Loucy (cell line): ENCODE measurements around the gene NRXN3.

ENCODE experiments used
- H2AFZ ChIP-seq: fragments of 200-600 bp; sonication (generic); 2 replicates; pipeline ENCODE4 v1.6.0; 2016; ENCODE audit warnings: antibody characterized with exemption, mild to moderate bottlenecking, low read length, moderate library complexity
- H3F3A ChIP-seq: fragments of 200-600 bp; 2 replicates; pipeline ENCODE4 v1.6.0; 2016; ENCODE audit warnings: antibody characterized with exemption, low read depth, mild to moderate bottlenecking
- H3K27me3 ChIP-seq: fragments of 200-600 bp; sonication (generic); 2 replicates; pipeline ENCODE4 v1.6.1; 2014; ENCODE audit warnings: low read length, mild to moderate bottlenecking; ENCODE audit not compliant: insufficient read depth, poor library complexity, severe bottlenecking
- H3K36me3 ChIP-seq: fragments of 200-600 bp; sonication (generic); 2 replicates; pipeline ENCODE4 v1.6.1; 2016; ENCODE audit warnings: low read length; ENCODE audit not compliant: insufficient read depth
- H3K4me1 ChIP-seq: fragments of 200-600 bp; sonication (generic); 2 replicates; pipeline ENCODE4 v1.5.1; 2014; ENCODE audit warnings: low read length, mild to moderate bottlenecking; ENCODE audit not compliant: insufficient read depth, poor library complexity, severe bottlenecking
- H3K4me2 ChIP-seq: fragments of 200-600 bp; sonication (generic); 2 replicates; pipeline ENCODE4 v1.6.0; 2014; ENCODE audit warnings: antibody characterized with exemption, low read length, low read depth, mild to moderate bottlenecking; ENCODE audit not compliant: poor library complexity, severe bottlenecking
- H3K4me3 ChIP-seq: fragments of 200-600 bp; sonication (generic); 2 replicates; pipeline ENCODE4 v1.5.1; 2014; ENCODE audit warnings: low read length, mild to moderate bottlenecking, mixed read lengths; ENCODE audit not compliant: poor library complexity, severe bottlenecking
- H3K79me2 ChIP-seq: fragments of 200-600 bp; sonication (generic); 2 replicates; pipeline ENCODE4 v1.6.1; 2014; ENCODE audit warnings: low read length; ENCODE audit not compliant: insufficient read depth
- H3K9ac ChIP-seq: fragments of 200-600 bp; sonication (generic); 2 replicates; pipeline ENCODE4 v1.6.0; 2014; ENCODE audit warnings: mild to moderate bottlenecking, low read depth, low read length, moderate library complexity; ENCODE audit not compliant: poor library complexity, severe bottlenecking
- H3K9me2 ChIP-seq: fragments of 200-600 bp; sonication (generic); replicated peaks from 2 replicates; pipeline ENCODE4 v1.6.1; 2016; ENCODE audit warnings: low read depth, low read length, mixed read lengths
- H3K9me3 ChIP-seq: fragments of 200-600 bp; sonication (generic); 2 replicates; pipeline ENCODE4 v1.6.1; 2014; ENCODE audit warnings: mild to moderate bottlenecking, antibody characterized with exemption, low read length, low read depth; ENCODE audit not compliant: insufficient read depth
- H4K20me1 ChIP-seq: fragments of 200-600 bp; sonication (generic); 2 replicates; pipeline ENCODE4 v1.6.0; 2014; ENCODE audit warnings: antibody characterized with exemption, low read length, mild to moderate bottlenecking; ENCODE audit not compliant: insufficient read depth, poor library complexity, severe bottlenecking
- EZH2phosphoT487 ChIP-seq: fragments of 200-600 bp; IDR thresholded peaks from 2 replicates; pipeline ENCODE4 v1.6.1; 2018; ENCODE audit warnings: antibody characterized with exemption, mild to moderate bottlenecking, moderate library complexity, borderline replicate concordance
- TF ChIP-seq, protein P1 (sequence below): fragments of 200-600 bp; sonication (generic); conservative IDR thresholded peaks from 2 replicates; pipeline ENCODE4 v1.5.1; 2014; ENCODE audit warnings: mild to moderate bottlenecking, antibody characterized with exemption, low read length

NRXN3 gene

DNA sequence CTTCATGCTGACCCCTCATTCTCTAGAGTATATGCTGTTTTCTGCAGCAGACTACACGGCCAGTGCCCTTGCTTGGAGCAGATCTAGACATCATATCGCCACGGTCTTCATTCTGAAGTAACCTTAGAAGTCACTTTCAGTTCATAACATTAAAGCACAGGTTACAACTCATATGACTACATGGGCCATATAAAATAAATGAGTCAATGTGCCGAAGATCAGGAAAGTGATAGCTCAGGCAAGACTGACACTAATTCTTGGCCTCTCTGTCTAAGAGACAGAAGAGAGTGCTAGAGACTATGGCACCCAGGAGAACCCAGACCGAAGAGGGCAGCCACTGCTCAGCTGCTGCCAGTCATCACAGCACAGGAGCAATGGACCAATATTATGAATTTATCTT is 1431.4 kb downstream of the NRXN3 start:
- H3K27me3 ChIP-seq: no peaks in the 10 kb centered on the region
- no peaks in the 10 kb centered on the region for H3F3A ChIP-seq
- H3K9me3 ChIP-seq: no peaks in the 10 kb centered on the region
- TF ChIP-seq EZH2phosphoT487: no peak
- TF ChIP-seq, protein P1, sequence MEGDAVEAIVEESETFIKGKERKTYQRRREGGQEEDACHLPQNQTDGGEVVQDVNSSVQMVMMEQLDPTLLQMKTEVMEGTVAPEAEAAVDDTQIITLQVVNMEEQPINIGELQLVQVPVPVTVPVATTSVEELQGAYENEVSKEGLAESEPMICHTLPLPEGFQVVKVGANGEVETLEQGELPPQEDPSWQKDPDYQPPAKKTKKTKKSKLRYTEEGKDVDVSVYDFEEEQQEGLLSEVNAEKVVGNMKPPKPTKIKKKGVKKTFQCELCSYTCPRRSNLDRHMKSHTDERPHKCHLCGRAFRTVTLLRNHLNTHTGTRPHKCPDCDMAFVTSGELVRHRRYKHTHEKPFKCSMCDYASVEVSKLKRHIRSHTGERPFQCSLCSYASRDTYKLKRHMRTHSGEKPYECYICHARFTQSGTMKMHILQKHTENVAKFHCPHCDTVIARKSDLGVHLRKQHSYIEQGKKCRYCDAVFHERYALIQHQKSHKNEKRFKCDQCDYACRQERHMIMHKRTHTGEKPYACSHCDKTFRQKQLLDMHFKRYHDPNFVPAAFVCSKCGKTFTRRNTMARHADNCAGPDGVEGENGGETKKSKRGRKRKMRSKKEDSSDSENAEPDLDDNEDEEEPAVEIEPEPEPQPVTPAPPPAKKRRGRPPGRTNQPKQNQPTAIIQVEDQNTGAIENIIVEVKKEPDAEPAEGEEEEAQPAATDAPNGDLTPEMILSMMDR: no peak
- no peak overlapping the region for H3K4me2 ChIP-seq
- H3K9ac ChIP-seq: no peak overlapping the region
- no peaks in the 10 kb centered on the region for H3K79me2 ChIP-seq
- H4K20me1 ChIP-seq: no peaks in the 10 kb centered on the region
- no peaks in the 10 kb centered on the region for H3K4me1 ChIP-seq
- no peak overlapping the region for H3K4me3 ChIP-seq
- no peaks in the 10 kb centered on the region for H3K36me3 ChIP-seq
- H2AFZ ChIP-seq: no peak overlapping the region
- no peaks in the 10 kb centered on the region for H3K9me2 ChIP-seq

DNA sequence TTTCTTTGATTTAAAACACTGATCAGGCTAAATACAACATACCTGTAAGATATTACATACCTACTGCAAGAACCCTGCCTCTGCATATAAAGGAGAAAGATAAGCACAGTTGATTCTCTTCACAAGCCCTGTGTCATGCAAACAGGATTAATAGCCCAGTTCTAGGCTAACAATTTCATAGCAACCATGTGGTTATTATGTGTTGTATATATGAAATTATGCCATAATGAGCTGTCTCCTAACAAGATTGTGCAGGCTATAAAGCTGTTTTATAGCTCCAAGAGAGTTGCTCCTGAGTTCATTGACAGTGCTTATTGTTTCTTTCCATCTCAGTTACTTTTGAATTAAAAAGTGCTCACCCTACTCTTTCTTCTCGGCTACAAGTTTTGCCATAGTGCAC is 1431.9 kb downstream of the NRXN3 start:
- H4K20me1 ChIP-seq: no peaks in the 10 kb centered on the region
- no peaks in the 10 kb centered on the region for H3K36me3 ChIP-seq
- H2AFZ ChIP-seq: no peak overlapping the region
- no peak overlapping the region for H3K4me2 ChIP-seq
- H3K27me3 ChIP-seq: no peaks in the 10 kb centered on the region
- no peaks in the 10 kb centered on the region for H3K4me1 ChIP-seq
- H3K79me2 ChIP-seq: no peaks in the 10 kb centered on the region
- H3K4me3 ChIP-seq: no peak overlapping the region
- H3K9me3 ChIP-seq: no peaks in the 10 kb centered on the region
- no peak for TF ChIP-seq EZH2phosphoT487
- TF ChIP-seq, protein P1: no peak
- H3F3A ChIP-seq: no peaks in the 10 kb centered on the region
- no peak overlapping the region for H3K9ac ChIP-seq
- H3K9me2 ChIP-seq: no peaks in the 10 kb centered on the region

DNA sequence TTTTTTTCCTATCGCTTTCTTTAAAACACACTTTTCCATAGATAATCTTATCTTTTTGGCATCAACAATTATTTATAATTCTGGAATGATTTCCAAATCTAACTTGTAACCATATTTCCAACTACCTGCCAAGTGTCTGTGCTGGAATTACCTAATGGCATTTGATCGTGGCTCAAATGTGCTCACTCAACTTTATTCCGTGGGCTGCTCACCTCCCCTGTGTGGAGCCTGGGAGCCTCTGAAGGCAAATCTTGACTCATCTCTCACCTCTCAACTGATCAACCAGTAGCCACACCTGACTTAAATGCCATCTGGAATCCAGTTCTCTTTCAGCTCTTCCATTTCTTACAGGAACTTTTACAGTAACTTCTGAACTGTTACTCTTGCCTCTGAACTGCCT is 1432.6 kb downstream of the NRXN3 start:
- no peaks in the 10 kb centered on the region for H3K9me2 ChIP-seq
- H3K9me3 ChIP-seq: no peaks in the 10 kb centered on the region
- H4K20me1 ChIP-seq: no peaks in the 10 kb centered on the region
- no peak overlapping the region for H3K4me3 ChIP-seq
- no peak overlapping the region for H3K9ac ChIP-seq
- H2AFZ ChIP-seq: no peak overlapping the region
- H3K4me2 ChIP-seq: no peak overlapping the region
- H3F3A ChIP-seq: no peaks in the 10 kb centered on the region
- H3K27me3 ChIP-seq: no peaks in the 10 kb centered on the region
- H3K36me3 ChIP-seq: no peaks in the 10 kb centered on the region
- no peak for TF ChIP-seq EZH2phosphoT487
- TF ChIP-seq, protein P1: no peak
- H3K4me1 ChIP-seq: no peaks in the 10 kb centered on the region
- H3K79me2 ChIP-seq: no peaks in the 10 kb centered on the region
